ENCODE measurements around the gene RSBN1L. TPM values are rescaled to one million over a fixed set of nuclear protein-coding genes. Genes with fewer than 3 reads are reported as not detected.
"Not testable (repeated sequence)": the region's sequence is repeated elsewhere in the genome, so short reads cannot be mapped to it uniquely, and the experiment has no call there.

Gene RSBN1L
- polyA plus RNA-seq, 1 experiment = 14.0 TPM

- CTCF ChIA-PET = no interaction called here
- Histone ChIP-seq H3K27me3 (ENCODE audit: control insufficient read depth, insufficient read depth, low read length) (no peaks in the 10 kb centered on the region), H3K27ac (ENCODE audit: low read depth, low read length) (no peak overlapping the region), H3K4me3 (ENCODE audit: low read depth, low read length) (no peak overlapping the region), H3K9me3 (ENCODE audit: control insufficient read depth, insufficient read depth, low read length) (peaks cover 8% of the 10 kb centered on the region; the same call in 1 of the 2 replicates)
- TF ChIP-seq CTCF (IDR thresholded peaks at IDR 0.05; ENCODE audit: low read depth, low read length) = no peak
- DNase-seq (ENCODE audit: low read depth, low spot score) = no peak
- POLR2A ChIA-PET = no interaction called here
These were observed 86.9 kb downstream of the RSBN1L start for GRCh38 chr7:77783111-77783510.

- Histone ChIP-seq H3K4me3 (ENCODE audit: low read depth, low read length) (no peak overlapping the region), H3K27me3 (ENCODE audit: control insufficient read depth, insufficient read depth, low read length) (no peaks in the 10 kb centered on the region), H3K9me3 (ENCODE audit: control insufficient read depth, insufficient read depth, low read length) (peaks cover 8% of the 10 kb centered on the region; the same call in 1 of the 2 replicates), H3K27ac (ENCODE audit: low read depth, low read length) (no peak overlapping the region)
- POLR2A ChIA-PET = no interaction called here
- no peak for TF ChIP-seq CTCF (IDR thresholded peaks at IDR 0.05; ENCODE audit: low read depth, low read length)
- no peak for DNase-seq (ENCODE audit: low read depth, low spot score)
- CTCF ChIA-PET = no interaction called here
These were observed 87.3 kb downstream of the RSBN1L start for GRCh38 chr7:77783545-77783944.

GRCh38 chr7:77784426-77784825 is 88.2 kb downstream of the RSBN1L start:
- POLR2A ChIA-PET; H3K4me3 ChIP-seq (ENCODE audit: low read depth, low read length); H3K27me3 ChIP-seq (ENCODE audit: control insufficient read depth, insufficient read depth, low read length); CTCF ChIA-PET; DNase-seq (ENCODE audit: low read depth, low spot score); H3K9me3 ChIP-seq (ENCODE audit: control insufficient read depth, insufficient read depth, low read length); H3K27ac ChIP-seq (ENCODE audit: low read depth, low read length): not testable (repeated sequence)

- TF ChIP-seq CTCF (IDR thresholded peaks at IDR 0.05; ENCODE audit: low read depth, low read length) = no peak
- CTCF ChIA-PET = no interaction called here
- no peak overlapping the region for H3K27ac ChIP-seq (ENCODE audit: low read depth, low read length)
- no peaks in the 10 kb centered on the region for H3K27me3 ChIP-seq (ENCODE audit: control insufficient read depth, insufficient read depth, low read length)
- peaks cover 8% of the 10 kb centered on the region; the same call in 1 of the 2 replicates for H3K9me3 ChIP-seq (ENCODE audit: control insufficient read depth, insufficient read depth, low read length)
- POLR2A ChIA-PET = no interaction called here
- no peak for DNase-seq (ENCODE audit: low read depth, low spot score)
- no peak overlapping the region for H3K4me3 ChIP-seq (ENCODE audit: low read depth, low read length)
These were observed 89.8 kb downstream of the RSBN1L start for GRCh38 chr7:77786018-77786417.

GRCh38 chr7:77786741-77787140 is 90.5 kb downstream of the RSBN1L start:
- H3K9me3 ChIP-seq (ENCODE audit: control insufficient read depth, insufficient read depth, low read length) = peaks cover 8% of the 10 kb centered on the region; the same call in 1 of the 2 replicates
- no peak for DNase-seq (ENCODE audit: low read depth, low spot score)
- ChIA-PET POLR2A (no interaction called here), CTCF (no interaction called here)
- H3K27me3 ChIP-seq (ENCODE audit: control insufficient read depth, insufficient read depth, low read length) = no peaks in the 10 kb centered on the region
- H3K4me3 ChIP-seq (ENCODE audit: low read depth, low read length) = no peak overlapping the region
- no peak for TF ChIP-seq CTCF (IDR thresholded peaks at IDR 0.05; ENCODE audit: low read depth, low read length)
- H3K27ac ChIP-seq (ENCODE audit: low read depth, low read length) = no peak overlapping the region

Data from AG04450 (cell line).